DND-41 (cell line): ENCODE data around the gene FUZ.

Source experiments
- ATAC-seq: fragments of 200-7000 bp; cut with Tn5 transposase; 3 replicates; pipeline ENCODE4 v1.9.1; 2021; ENCODE audit warnings: low read depth; ENCODE audit not compliant: insufficient read depth
- DNase-seq: peaks from one replicate; pipeline ENCODE4 v3.0.0-alpha.2; 2020
- H2AFZ ChIP-seq: 2 replicates; pipeline ENCODE4 v1.6.0; 2012; ENCODE audit warnings: low read depth, low read length
- H3K27ac ChIP-seq: 2 replicates; pipeline ENCODE4 v1.5.1; 2012; ENCODE audit warnings: low read length, inconsistent platforms
- H3K27me3 ChIP-seq: fragments of 200-600 bp; sonication (generic); 2 replicates; pipeline ENCODE4 v1.6.0; 2012; ENCODE audit warnings: low read length, mild to moderate bottlenecking, inconsistent platforms; ENCODE audit not compliant: insufficient read depth, poor library complexity
- H3K36me3 ChIP-seq: 2 replicates; pipeline ENCODE4 v1.5.1; 2012; ENCODE audit warnings: low read length, inconsistent platforms; ENCODE audit not compliant: insufficient read depth
- H3K4me1 ChIP-seq: 2 replicates; pipeline ENCODE4 v1.5.1; 2012; ENCODE audit warnings: mild to moderate bottlenecking, low read length; ENCODE audit not compliant: insufficient read depth
- H3K4me2 ChIP-seq: 2 replicates; pipeline ENCODE4 v1.6.0; 2012; ENCODE audit warnings: mild to moderate bottlenecking, moderate library complexity, low read length, inconsistent platforms; ENCODE audit not compliant: insufficient read depth
- H3K4me3 ChIP-seq, 2 experiments: fragments of 200-600 bp in 1 of 2; shearing (Covaris generic) in 1 of 2; 2 replicates each; pipeline ENCODE4 v1.5.1; 2012 to 2016; ENCODE audit warnings: inconsistent platforms in 2 of 2, low read length in 2 of 2, mild to moderate bottlenecking in 2 of 2, low read depth in 1 of 2, moderate library complexity in 1 of 2
- H3K79me2 ChIP-seq: 2 replicates; pipeline ENCODE4 v1.6.0; 2012; ENCODE audit warnings: low read length, inconsistent platforms; ENCODE audit not compliant: insufficient read depth
- H3K9ac ChIP-seq: 2 replicates; pipeline ENCODE4 v1.6.0; 2012; ENCODE audit warnings: low read depth, mild to moderate bottlenecking, inconsistent platforms, low read length, moderate library complexity
- H3K9me3 ChIP-seq: 2 replicates; pipeline ENCODE4 v1.5.1; 2012; ENCODE audit warnings: low read length, moderate library complexity, mild to moderate bottlenecking, inconsistent platforms; ENCODE audit not compliant: insufficient read depth, severe bottlenecking
- H4K20me1 ChIP-seq: 2 replicates; pipeline ENCODE4 v1.6.0; 2012; ENCODE audit warnings: low read length; ENCODE audit not compliant: insufficient read depth
- CTCF ChIP-seq: IDR thresholded peaks from 2 replicates; pipeline ENCODE4 v1.5.1; 2012; ENCODE audit warnings: borderline replicate concordance, low read length, moderate library complexity, mild to moderate bottlenecking; ENCODE audit not compliant: poor library complexity, severe bottlenecking; ENCODE audit errors: extremely low read depth
- EZH2 ChIP-seq: IDR thresholded peaks from 3 replicates; pipeline ENCODE4 v1.6.1; 2012; ENCODE audit warnings: borderline replicate concordance, low read depth, mild to moderate bottlenecking, moderate library complexity, low read length, inconsistent platforms; ENCODE audit not compliant: severe bottlenecking

FUZ gene

GRCh38 chr19:49792829-49793560 is 20.1 kb downstream of the FUZ start:
- H3K4me2 ChIP-seq = no peak overlapping the region
- no peak overlapping the region for H3K9ac ChIP-seq
- no peak overlapping the region for H3K27ac ChIP-seq
- ATAC-seq (no peak), DNase-seq (no peak)
- H3K4me3 ChIP-seq = no peak overlapping the region
- H3K4me1 ChIP-seq = no peaks in the 10 kb centered on the region
- peaks cover 83% of the 10 kb centered on the region for H3K36me3 ChIP-seq
- no peaks in the 10 kb centered on the region for H3K9me3 ChIP-seq
- peaks cover 10% of the 10 kb centered on the region; the same call in 1 of the 2 replicates for H3K79me2 ChIP-seq
- H3K27me3 ChIP-seq = no peaks in the 10 kb centered on the region
- H4K20me1 ChIP-seq = 0 out of 2 replicates have a peak, but pooled peaks cover 6% of the 10 kb centered on the region
- no peak overlapping the region for H2AFZ ChIP-seq
- TF ChIP-seq CTCF (no peak), EZH2 (no peak)

GRCh38 chr19:49791776-49792445 is 21.2 kb downstream of the FUZ start:
- H3K36me3 ChIP-seq = peaks cover 74% of the 10 kb centered on the region
- DNase-seq = no peak
- H3K4me3 ChIP-seq = no peak overlapping the region
- H3K4me1 ChIP-seq = no peaks in the 10 kb centered on the region
- TF ChIP-seq CTCF = no peak
- no peak for TF ChIP-seq EZH2
- H3K27ac ChIP-seq = no peak overlapping the region
- H3K79me2 ChIP-seq = peaks cover 10% of the 10 kb centered on the region; the same call in 1 of the 2 replicates
- no peak overlapping the region for H2AFZ ChIP-seq
- H3K4me2 ChIP-seq = no peak overlapping the region
- no peaks in the 10 kb centered on the region for H3K27me3 ChIP-seq
- H3K9me3 ChIP-seq = no peaks in the 10 kb centered on the region
- H3K9ac ChIP-seq = no peak overlapping the region
- no peak for ATAC-seq
- 0 out of 2 replicates have a peak, but pooled peaks cover 6% of the 10 kb centered on the region for H4K20me1 ChIP-seq

- H3K79me2 ChIP-seq = peaks cover 10% of the 10 kb centered on the region; the same call in 1 of the 2 replicates
- H3K4me2 ChIP-seq = no peak overlapping the region
- peaks cover 70% of the 10 kb centered on the region for H3K36me3 ChIP-seq
- H2AFZ ChIP-seq = no peak overlapping the region
- no peaks in the 10 kb centered on the region for H3K4me1 ChIP-seq
- H3K4me3 ChIP-seq = no peak overlapping the region
- H3K27ac ChIP-seq = no peak overlapping the region
- ATAC-seq = no peak
- TF ChIP-seq EZH2 = no peak
- no peak for DNase-seq
- H4K20me1 ChIP-seq = peaks cover 8% of the 10 kb centered on the region; the same call in 1 of the 2 replicates
- no peak overlapping the region for H3K9ac ChIP-seq
- no peaks in the 10 kb centered on the region for H3K27me3 ChIP-seq
- no peaks in the 10 kb centered on the region for H3K9me3 ChIP-seq
These were observed 22.2 kb downstream of the FUZ start for GRCh38 chr19:49790866-49791265.

- Histone ChIP-seq H3K27ac (no peak overlapping the region), H4K20me1 (peaks cover 8% of the 10 kb centered on the region; the same call in 1 of the 2 replicates), H3K79me2 (peaks cover 10% of the 10 kb centered on the region; the same call in 1 of the 2 replicates), H3K36me3 (peaks cover 67% of the 10 kb centered on the region), H3K4me2 (no peak overlapping the region), H3K27me3 (no peaks in the 10 kb centered on the region), H3K9ac (no peak overlapping the region), H3K4me3 (no peak overlapping the region), H2AFZ (no peak overlapping the region), H3K4me1 (no peaks in the 10 kb centered on the region), H3K9me3 (no peaks in the 10 kb centered on the region)
- no peak for DNase-seq
- TF ChIP-seq EZH2 = no peak
- no peak for TF ChIP-seq CTCF
- ATAC-seq = no peak
These were observed 24.2 kb downstream of the FUZ start for GRCh38 chr19:49788857-49789256.
